HEK293 (cell line): ENCODE measurements around the gene BTG1.
A peak's percentile ranks its signal among the peaks of the same experiment; 100 is the strongest.

Experiments
- CTCF ChIA-PET: fragments of 350-600 bp; formaldehyde crosslinking; extraction: SDS; loops from one replicate; lab custom pipeline; 2021; ENCODE audit warnings: antibody characterized with exemption; lab: Yijun Ruan, JAX
- POLR2A ChIA-PET: fragments of 300-600 bp; formaldehyde crosslinking; extraction: SDS; loops from one replicate; lab custom pipeline; 2020; ENCODE audit warnings: antibody characterized with exemption, inconsistent platforms; lab: Yijun Ruan, JAX
- H3K27ac ChIP-seq: fragments of 200-500 bp; sonication (Bioruptor generic); 2 replicates; pipeline ENCODE4 v1.5.1; 2014; ENCODE audit warnings: low read depth, low read length, control low read depth, inconsistent platforms; ENCODE audit errors: extremely low read depth
- H3K36me3 ChIP-seq, 2 experiments: fragments of 200-500 bp in 1 of 2; sonication (Bioruptor generic) in 1 of 2; 1 replicate in 1 of 2; 2 replicates in 1 of 2; pipeline ENCODE4 v1.5.1; 2014 to 2017; ENCODE audit warnings: inconsistent platforms in 2 of 2, low read length in 2 of 2; ENCODE audit not compliant: control insufficient read depth in 2 of 2, insufficient read depth in 1 of 2
- H3K4me1 ChIP-seq: fragments of 200-500 bp; sonication (Bioruptor generic); 2 replicates; pipeline ENCODE4 v1.5.1; 2014; ENCODE audit warnings: mild to moderate bottlenecking, low read length, inconsistent platforms; ENCODE audit not compliant: control insufficient read depth, insufficient read depth
- H3K4me3 ChIP-seq: 2 replicates; pipeline ENCODE4 v1.5.1; 2011; ENCODE audit warnings: low read depth, mild to moderate bottlenecking, control low read depth, low read length, moderate library complexity
- H3K9me3 ChIP-seq: fragments of 200-500 bp; sonication (Bioruptor generic); 2 replicates; pipeline ENCODE4 v1.5.1; 2014; ENCODE audit warnings: low read depth, low read length, inconsistent platforms; ENCODE audit not compliant: control insufficient read depth, insufficient read depth
- BCL6B ChIP-seq: fragments of 450-650 bp; formaldehyde crosslinking; IDR thresholded peaks from 2 replicates; pipeline ENCODE4 v1.5.1; 2017; ENCODE audit warnings: missing biosample characterization, missing genetic modification characterization
- ELK4 ChIP-seq: IDR thresholded peaks from 2 replicates; pipeline ENCODE4 v1.6.1; 2011; ENCODE audit warnings: mild to moderate bottlenecking, low read depth, low read length, borderline replicate concordance
- GFI1B ChIP-seq: fragments of 450-650 bp; formaldehyde crosslinking; IDR thresholded peaks from 2 replicates; pipeline ENCODE4 v1.5.1; 2016; ENCODE audit warnings: missing biosample characterization, missing genetic modification characterization
- IKZF3 ChIP-seq: fragments of 450-650 bp; IDR thresholded peaks from 2 replicates; pipeline ENCODE4 v1.5.0; 2018; ENCODE audit warnings: missing biosample characterization, mild to moderate bottlenecking, missing genetic modification characterization, moderate library complexity
- TCF7L2 ChIP-seq: IDR thresholded peaks from 2 replicates; pipeline ENCODE4 v1.6.1; 2011; ENCODE audit warnings: low read depth, mild to moderate bottlenecking, inconsistent platforms, low read length, moderate library complexity, borderline replicate concordance
- TRIM28 ChIP-seq: IDR thresholded peaks from 2 replicates; pipeline ENCODE4 v1.6.1; 2011; ENCODE audit warnings: low read length, control low read depth, borderline replicate concordance
- ZBTB17 ChIP-seq: fragments of 450-650 bp; formaldehyde crosslinking; IDR thresholded peaks from 2 replicates; pipeline ENCODE4 v1.5.1; 2016; ENCODE audit warnings: missing biosample characterization, missing genetic modification characterization
- ZBTB26 ChIP-seq: fragments of 450-650 bp; formaldehyde crosslinking; optimal IDR thresholded peaks from 2 replicates; pipeline ENCODE3; 2016; ENCODE audit warnings: missing biosample characterization, mild to moderate bottlenecking, missing genetic modification characterization
- ZBTB48 ChIP-seq: fragments of 450-650 bp; formaldehyde crosslinking; IDR thresholded peaks from 2 replicates; pipeline ENCODE4 v1.5.1; 2016; ENCODE audit warnings: missing biosample characterization, missing genetic modification characterization
- ZEB2 ChIP-seq: fragments of 450-650 bp; formaldehyde crosslinking; IDR thresholded peaks from 2 replicates; pipeline ENCODE4 v1.5.1; 2016; ENCODE audit warnings: missing biosample characterization, missing genetic modification characterization
- ZFP69B ChIP-seq: fragments of 450-650 bp; formaldehyde crosslinking; IDR thresholded peaks from 2 replicates; pipeline ENCODE4 v1.5.1; 2016; ENCODE audit warnings: missing biosample characterization, missing genetic modification characterization
- ZIC2 ChIP-seq: fragments of 450-650 bp; formaldehyde crosslinking; IDR thresholded peaks from 2 replicates; pipeline ENCODE4 v1.5.1; 2016; ENCODE audit warnings: missing biosample characterization, missing genetic modification characterization
- ZNF175 ChIP-seq: fragments of 450-650 bp; formaldehyde crosslinking; IDR thresholded peaks from 2 replicates; pipeline ENCODE4 v1.5.1; 2016; ENCODE audit warnings: missing biosample characterization, missing genetic modification characterization
- ZNF19 ChIP-seq: fragments of 450-650 bp; formaldehyde crosslinking; IDR thresholded peaks from 2 replicates; pipeline ENCODE4; 2016; ENCODE audit warnings: missing biosample characterization, missing genetic modification characterization, low read depth
- ZNF223 ChIP-seq: fragments of 450-650 bp; formaldehyde crosslinking; IDR thresholded peaks from 2 replicates; pipeline ENCODE4 v1.5.1; 2016; ENCODE audit warnings: missing biosample characterization, missing genetic modification characterization
- ZNF280C ChIP-seq: fragments of 450-650 bp; formaldehyde crosslinking; IDR thresholded peaks from 2 replicates; pipeline ENCODE4 v1.5.1; 2016; ENCODE audit warnings: missing biosample characterization, missing genetic modification characterization
- ZNF302 ChIP-seq: fragments of 450-650 bp; formaldehyde crosslinking; IDR thresholded peaks from 2 replicates; pipeline ENCODE4 v1.5.1; 2016; ENCODE audit warnings: missing biosample characterization, missing genetic modification characterization, low read depth
- ZNF324 ChIP-seq: fragments of 450-650 bp; formaldehyde crosslinking; IDR thresholded peaks from 2 replicates; pipeline ENCODE4 v1.5.1; 2016; ENCODE audit warnings: missing biosample characterization, missing genetic modification characterization
- ZNF341 ChIP-seq: fragments of 450-650 bp; formaldehyde crosslinking; IDR thresholded peaks from 2 replicates; pipeline ENCODE4; 2016; ENCODE audit warnings: low read depth, missing biosample characterization, missing genetic modification characterization
- ZNF366 ChIP-seq: fragments of 450-650 bp; formaldehyde crosslinking; conservative IDR thresholded peaks from 2 replicates; pipeline ENCODE4 v1.5.1; 2016; ENCODE audit warnings: missing biosample characterization, missing genetic modification characterization
- ZNF37A ChIP-seq: fragments of 450-650 bp; IDR thresholded peaks from 2 replicates; pipeline ENCODE4 v1.5.1; 2018; ENCODE audit warnings: missing biosample characterization, missing genetic modification characterization
- ZNF501 ChIP-seq: fragments of 450-650 bp; formaldehyde crosslinking; IDR thresholded peaks from 2 replicates; pipeline ENCODE4 v1.5.1; 2016; ENCODE audit warnings: missing biosample characterization, missing genetic modification characterization
- ZNF514 ChIP-seq: fragments of 450-650 bp; formaldehyde crosslinking; IDR thresholded peaks from 2 replicates; pipeline ENCODE4 v1.5.1; 2016; ENCODE audit warnings: missing biosample characterization, missing genetic modification characterization
- ZNF548 ChIP-seq: fragments of 450-650 bp; formaldehyde crosslinking; IDR thresholded peaks from 2 replicates; pipeline ENCODE4 v1.5.1; 2016; ENCODE audit warnings: missing biosample characterization, missing genetic modification characterization
- ZNF549 ChIP-seq: fragments of 450-650 bp; IDR thresholded peaks from 2 replicates; pipeline ENCODE4 v1.5.1; 2018; ENCODE audit warnings: missing biosample characterization, missing genetic modification characterization, mild to moderate bottlenecking, inconsistent platforms, moderate library complexity
- ZNF561 ChIP-seq: fragments of 450-650 bp; IDR thresholded peaks from 2 replicates; pipeline ENCODE4 v1.5.1; 2018; ENCODE audit warnings: missing biosample characterization, missing genetic modification characterization, borderline replicate concordance
- ZNF621 ChIP-seq: fragments of 450-650 bp; formaldehyde crosslinking; IDR thresholded peaks from 2 replicates; pipeline ENCODE4 v1.5.1; 2017; ENCODE audit warnings: missing biosample characterization, missing genetic modification characterization
- ZNF654 ChIP-seq: fragments of 450-650 bp; formaldehyde crosslinking; IDR thresholded peaks from 2 replicates; pipeline ENCODE4 v1.5.1; 2016; ENCODE audit warnings: low read depth, missing biosample characterization, missing genetic modification characterization
- ZNF704 ChIP-seq: fragments of 450-650 bp; formaldehyde crosslinking; IDR thresholded peaks from 2 replicates; pipeline ENCODE4 v1.5.1; 2016; ENCODE audit warnings: missing biosample characterization, missing genetic modification characterization
- ZNF707 ChIP-seq: fragments of 450-650 bp; formaldehyde crosslinking; IDR thresholded peaks from 2 replicates; pipeline ENCODE4 v1.5.1; 2016; ENCODE audit warnings: missing biosample characterization, missing genetic modification characterization
- ZNF776 ChIP-seq: fragments of 450-650 bp; formaldehyde crosslinking; IDR thresholded peaks from 2 replicates; pipeline ENCODE4 v1.5.0; 2017; ENCODE audit warnings: missing biosample characterization, missing genetic modification characterization, borderline replicate concordance
- ZSCAN16 ChIP-seq: fragments of 450-650 bp; formaldehyde crosslinking; IDR thresholded peaks from 2 replicates; pipeline ENCODE4 v1.5.1; 2016; ENCODE audit warnings: missing biosample characterization, missing genetic modification characterization
- ZXDB ChIP-seq: fragments of 450-650 bp; formaldehyde crosslinking; IDR thresholded peaks from 2 replicates; pipeline ENCODE4 v1.5.1; 2016; ENCODE audit warnings: missing biosample characterization, missing genetic modification characterization

Gene BTG1

GRCh38 chr12:92108651-92109050 is 37.0 kb downstream of the BTG1 start:
- Histone ChIP-seq H3K4me1 (peaks cover 28% of the 10 kb centered on the region), H3K9me3 (no peaks in the 10 kb centered on the region), H3K27ac (no peak overlapping the region), H3K36me3 (no peaks in the 10 kb centered on the region), H3K4me3 (no peak overlapping the region)
- POLR2A ChIA-PET, result interaction anchor here (1.8 kb wide), 1 partner anchor 37 kb away, joined by 5 read pairs; the partner anchor contains the start of gene BTG1
- CTCF ChIA-PET, result no interaction called here
- TF ChIP-seq ZNF341 (tag by site-specific recombination) (no peak), ZNF37A (tag by site-specific recombination) (no peak), ZNF704 (tag by site-specific recombination) (no peak), ZNF501 (tag by site-specific recombination) (no peak), ZIC2 (no peak), ZBTB26 (tag by site-specific recombination) (no peak), ZBTB17 (tag by site-specific recombination) (no peak), GFI1B (no peak), ZNF707 (tag by site-specific recombination) (no peak), ZNF366 (tag by site-specific recombination) (0 out of 2 replicates have a peak, but pooled peaks have one; percentile 30), TCF7L2 (no peak), ZNF302 (tag by site-specific recombination) (no peak), ZNF324 (tag by site-specific recombination) (no peak), ZNF548 (tag by site-specific recombination) (no peak), TRIM28 (peak; percentile 20; the same call in 1 of the 2 replicates), ZFP69B (tag by site-specific recombination) (no peak), ZNF223 (tag by site-specific recombination) (no peak), ZNF175 (no peak), ZXDB (tag by site-specific recombination) (0 out of 2 replicates have a peak, but pooled peaks have one; percentile 13), ZNF621 (tag by site-specific recombination) (no peak), ZNF654 (tag by site-specific recombination) (no peak; the same call in 1 of the 2 replicates), ZBTB48 (tag by site-specific recombination) (no peak), ZNF280C (tag by site-specific recombination) (no peak), ZNF776 (tag by site-specific recombination) (no peak), ZNF561 (no peak), ELK4 (no peak), BCL6B (tag by site-specific recombination) (no peak), ZNF514 (no peak), ZNF549 (no peak), ZNF19 (tag by site-specific recombination) (no peak), ZSCAN16 (tag by site-specific recombination) (no peak), IKZF3 (tag by site-specific recombination) (peak; percentile 53; the same call in 1 of the 2 replicates), ZEB2 (peak; percentile 34; the same call in 1 of the 2 replicates)
